Stomach (tissue), 4 donors: ENCODE measurements around the gene MT1G.

Source experiments
- POLR2A ChIP-seq, 4 donors: fragments of 450-650 bp; IDR thresholded peaks; one replicate each; pipeline ENCODE4 v1.6.1; 2016; ENCODE audit warnings: antibody characterized with exemption in 4 of 4, control low read depth in 2 of 4, mild to moderate bottlenecking in 1 of 4, moderate library complexity in 1 of 4
- POLR2AphosphoS5 ChIP-seq, 3 donors: sonication (generic); formaldehyde crosslinking; IDR thresholded peaks; one replicate each; pipeline ENCODE4 v1.6.1; 2016; ENCODE audit warnings: antibody characterized with exemption in 3 of 3

- TF ChIP-seq POLR2AphosphoS5 (IDR thresholded peaks at IDR 0.05) (peak; percentile 13 to 29 (median 13)), POLR2A (IDR thresholded peaks at IDR 0.05) (no peak)
Observed at GRCh38 chr16:56684926-56685590, 17.2 kb upstream of the MT1G start.
